PC-3 (cell line): Measurements from ENCODE around the gene ENPP3. TPM values are rescaled to one million over a fixed set of nuclear protein-coding genes. Genes with fewer than 3 reads are reported as not detected.

Source experiments
- ATAC-seq: fragments of 200-7000 bp; cut with Tn5 transposase; 2 replicates; pipeline ENCODE4 v1.9.1; 2020; ENCODE audit warnings: mild to moderate bottlenecking, moderate library complexity
- BruUV-seq: library from RNA; stranded (reverse); fragments of 400-500 nt; replicated peaks from 2 replicates; lab custom pipeline; 2021; lab: Mats Ljungman, UMichigan
- CTCF ChIA-PET: fragments of 300-600 bp; sonication (Branson Sonifier 250); formaldehyde crosslinking; loops from one replicate; lab custom pipeline; 2022; ENCODE audit warnings: antibody characterized with exemption; lab: Charles Lee
- POLR2A ChIA-PET: fragments of 300-600 bp; sonication (Branson Sonifier 250); formaldehyde crosslinking; loops from one replicate; lab custom pipeline; 2022; ENCODE audit warnings: antibody characterized with exemption; ENCODE audit not compliant: unreplicated experiment; lab: Charles Lee
- DNase-seq: peaks from one replicate; pipeline ENCODE4 v3.0.0-alpha.2; 2015
- H2AFZ ChIP-seq: fragments of 300-600 bp; sonication (generic); 2 replicates; pipeline ENCODE4 v1.6.0; 2016; ENCODE audit warnings: antibody characterized with exemption, low read length
- H3F3A ChIP-seq: fragments of 300-600 bp; sonication (generic); one replicate; pipeline ENCODE4 v1.6.0; 2017; ENCODE audit warnings: antibody characterized with exemption, low read length, control low read depth, mild to moderate bottlenecking; ENCODE audit not compliant: unreplicated experiment
- H3K27ac ChIP-seq: fragments of 300-600 bp; sonication (generic); 2 replicates; pipeline ENCODE4 v1.5.1; 2016; ENCODE audit warnings: mild to moderate bottlenecking, low read length
- H3K27me3 ChIP-seq: fragments of 300-600 bp; sonication (generic); 2 replicates; pipeline ENCODE4 v1.6.1; 2016; ENCODE audit warnings: low read length, mixed read lengths
- H3K36me3 ChIP-seq: fragments of 300-600 bp; sonication (generic); 2 replicates; pipeline ENCODE4 v1.6.1; 2016; ENCODE audit warnings: low read depth, mixed run types, low read length, mixed read lengths
- H3K4me1 ChIP-seq: fragments of 300-600 bp; sonication (generic); 2 replicates; pipeline ENCODE4 v1.5.1; 2016; ENCODE audit warnings: low read length; ENCODE audit not compliant: insufficient read depth
- H3K4me2 ChIP-seq: fragments of 300-600 bp; sonication (generic); 2 replicates; pipeline ENCODE4 v1.6.0; 2016; ENCODE audit warnings: low read length
- H3K4me3 ChIP-seq: fragments of 300-600 bp; sonication (generic); 2 replicates; pipeline ENCODE4 v1.5.1; 2016; ENCODE audit warnings: mild to moderate bottlenecking, low read length, mixed read lengths
- H3K79me2 ChIP-seq: fragments of 300-600 bp; sonication (generic); 2 replicates; pipeline ENCODE4 v1.6.1; 2017; ENCODE audit warnings: low read length, mixed read lengths
- H3K9ac ChIP-seq: fragments of 300-600 bp; sonication (generic); 2 replicates; pipeline ENCODE4 v1.6.0; 2016; ENCODE audit warnings: mild to moderate bottlenecking, low read length
- H3K9me2 ChIP-seq: fragments of 300-600 bp; sonication (generic); replicated peaks from 2 replicates; pipeline ENCODE4 v1.6.1; 2016; ENCODE audit warnings: mixed run types, low read length, mixed read lengths
- H3K9me3 ChIP-seq: fragments of 300-600 bp; sonication (generic); 2 replicates; pipeline ENCODE4 v1.6.1; 2016; ENCODE audit warnings: low read length, mixed read lengths
- H4K20me1 ChIP-seq: fragments of 300-600 bp; sonication (generic); 2 replicates; pipeline ENCODE4 v1.6.1; 2016; ENCODE audit warnings: low read length, mixed read lengths
- EZH2 ChIP-seq: fragments of 300-600 bp; sonication (generic); IDR thresholded peaks from one replicate; pipeline ENCODE4 v1.6.1; 2017; ENCODE audit warnings: antibody characterized with exemption, mild to moderate bottlenecking, low read length; ENCODE audit not compliant: unreplicated experiment
- EZH2phosphoT487 ChIP-seq: fragments of 300-600 bp; sonication (generic); IDR thresholded peaks from 2 replicates; pipeline ENCODE4 v1.6.1; 2018; ENCODE audit warnings: mild to moderate bottlenecking, antibody characterized with exemption, low read length, borderline replicate concordance
- intact Hi-C: fragments of 100-400 bp; cut with micrococcal nuclease; formaldehyde crosslinking; loops from 2 replicates; pipeline ENCODE4 v1.9.0; 2023
- total RNA-seq: library from RNA; depleted of rRNA; stranded (reverse); fragments of >200 nt; gene quantifications from 2 replicates; pipeline ENCODE4 v1.2.3, GENCODE V29; 2014
- TF ChIP-seq, protein P1 (sequence below): fragments of 300-600 bp; sonication (generic); conservative IDR thresholded peaks from 2 replicates; pipeline ENCODE4 v1.5.1; 2017; ENCODE audit warnings: antibody characterized with exemption, low read depth, mild to moderate bottlenecking, low read length

The ENPP3 gene
- total RNA-seq, 1 experiment from 2014 or later, result 0.18 TPM

DNA sequence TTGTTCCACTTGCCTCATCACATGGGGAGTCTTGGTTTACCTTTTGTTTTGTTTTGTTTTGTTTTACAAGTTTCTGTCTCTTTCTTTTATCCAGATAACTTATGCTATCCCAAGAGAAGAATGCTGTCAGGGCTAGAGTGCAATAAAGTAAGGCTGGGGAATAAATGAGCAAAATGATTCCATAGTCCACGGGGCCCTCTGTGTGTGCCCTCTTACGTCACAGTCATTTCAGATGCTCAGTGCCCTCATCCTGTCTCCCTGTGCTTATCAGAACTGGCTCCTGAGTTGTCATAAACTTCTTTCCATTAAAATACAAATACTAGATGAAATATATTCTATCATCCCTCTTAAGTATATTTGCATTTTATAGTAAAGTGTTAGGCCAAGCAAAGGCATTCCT is 139.9 kb downstream of the ENPP3 start:
- CTCF ChIA-PET, result no interaction called here
- POLR2A ChIA-PET, result no interaction called here

DNA sequence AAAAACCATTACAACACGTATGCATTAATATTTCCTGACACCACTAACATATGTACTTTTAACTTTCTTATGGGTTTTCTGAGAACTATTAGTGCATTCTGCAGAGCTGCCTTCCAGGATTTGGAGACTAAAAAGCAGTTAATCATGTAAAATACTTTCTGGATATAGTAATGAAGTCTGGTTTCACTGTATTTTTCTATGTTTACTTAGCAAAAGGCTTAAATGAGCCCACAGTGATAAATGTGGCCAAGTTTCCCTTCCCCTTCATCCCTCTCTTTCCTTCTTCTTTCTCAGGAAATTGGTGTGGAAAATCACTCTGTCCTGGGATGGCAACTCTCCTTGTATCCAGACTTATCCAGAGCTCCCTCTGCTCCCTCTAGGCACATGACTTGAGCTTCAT is 141.1 kb downstream of the ENPP3 start:
- DNase-seq (no peak), ATAC-seq (no peak)
- ChIA-PET CTCF (no interaction called here), POLR2A (no interaction called here)
- no peaks in the 10 kb centered on the region for H3F3A ChIP-seq
- no peak overlapping the region for H3K27ac ChIP-seq
- no peak for TF ChIP-seq EZH2phosphoT487
- TF ChIP-seq, protein P1, sequence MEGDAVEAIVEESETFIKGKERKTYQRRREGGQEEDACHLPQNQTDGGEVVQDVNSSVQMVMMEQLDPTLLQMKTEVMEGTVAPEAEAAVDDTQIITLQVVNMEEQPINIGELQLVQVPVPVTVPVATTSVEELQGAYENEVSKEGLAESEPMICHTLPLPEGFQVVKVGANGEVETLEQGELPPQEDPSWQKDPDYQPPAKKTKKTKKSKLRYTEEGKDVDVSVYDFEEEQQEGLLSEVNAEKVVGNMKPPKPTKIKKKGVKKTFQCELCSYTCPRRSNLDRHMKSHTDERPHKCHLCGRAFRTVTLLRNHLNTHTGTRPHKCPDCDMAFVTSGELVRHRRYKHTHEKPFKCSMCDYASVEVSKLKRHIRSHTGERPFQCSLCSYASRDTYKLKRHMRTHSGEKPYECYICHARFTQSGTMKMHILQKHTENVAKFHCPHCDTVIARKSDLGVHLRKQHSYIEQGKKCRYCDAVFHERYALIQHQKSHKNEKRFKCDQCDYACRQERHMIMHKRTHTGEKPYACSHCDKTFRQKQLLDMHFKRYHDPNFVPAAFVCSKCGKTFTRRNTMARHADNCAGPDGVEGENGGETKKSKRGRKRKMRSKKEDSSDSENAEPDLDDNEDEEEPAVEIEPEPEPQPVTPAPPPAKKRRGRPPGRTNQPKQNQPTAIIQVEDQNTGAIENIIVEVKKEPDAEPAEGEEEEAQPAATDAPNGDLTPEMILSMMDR, result no peak
- TF ChIP-seq EZH2, result no peak
- H3K9me3 ChIP-seq, result no peaks in the 10 kb centered on the region
- H2AFZ ChIP-seq, result no peak overlapping the region
- no peaks in the 10 kb centered on the region for H3K27me3 ChIP-seq
- no peak overlapping the region for H3K9ac ChIP-seq
- no peaks in the 10 kb centered on the region for H3K79me2 ChIP-seq
- H4K20me1 ChIP-seq, result no peaks in the 10 kb centered on the region
- no TSS peak for BruUV-seq
- H3K4me2 ChIP-seq, result no peak overlapping the region
- intact Hi-C loops, result no loop called here
- no peaks in the 10 kb centered on the region for H3K4me1 ChIP-seq
- no peaks in the 10 kb centered on the region for H3K36me3 ChIP-seq
- H3K4me3 ChIP-seq, result no peak overlapping the region
- no peaks in the 10 kb centered on the region for H3K9me2 ChIP-seq

More for the DNA sequence above, 139.9 kb downstream of the ENPP3 start:
- Histone ChIP-seq H3K9ac (no peak overlapping the region), H3K9me2 (no peaks in the 10 kb centered on the region), H3K9me3 (no peaks in the 10 kb centered on the region), H3K4me3 (no peak overlapping the region), H3K79me2 (no peaks in the 10 kb centered on the region), H3K4me2 (no peak overlapping the region), H3K4me1 (no peaks in the 10 kb centered on the region), H2AFZ (no peak overlapping the region), H3K27ac (no peak overlapping the region), H3K27me3 (no peaks in the 10 kb centered on the region), H4K20me1 (no peaks in the 10 kb centered on the region), H3F3A (no peaks in the 10 kb centered on the region), H3K36me3 (no peaks in the 10 kb centered on the region)
- BruUV-seq, result no TSS peak
- ATAC-seq (no peak), DNase-seq (no peak)
- intact Hi-C loops, result no loop called here
- TF ChIP-seq EZH2phosphoT487 (no peak), EZH2 (no peak)
- TF ChIP-seq, protein P1, result no peak

DNA sequence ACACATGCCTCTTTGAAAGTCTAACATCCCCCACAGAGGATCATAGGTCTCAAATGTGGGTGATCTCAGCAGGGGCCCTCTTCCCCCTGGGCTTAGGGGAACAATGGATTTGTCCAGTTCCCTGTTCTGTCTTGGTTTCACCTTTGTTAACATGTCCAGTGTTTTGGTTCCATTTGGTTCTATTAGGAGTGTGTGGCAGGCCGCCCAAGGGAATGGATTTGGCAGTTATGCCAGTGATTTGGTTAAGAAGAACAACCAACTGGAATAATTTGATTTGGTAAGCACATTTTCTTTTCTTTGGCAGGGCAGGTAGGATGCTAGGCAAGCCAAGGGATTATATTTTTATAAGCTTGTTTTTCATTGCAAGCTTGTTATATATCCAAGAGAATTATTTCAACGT is 142.2 kb downstream of the ENPP3 start:
- H3K27ac ChIP-seq, result no peak overlapping the region
- ATAC-seq (no peak), DNase-seq (no peak)
- no peak overlapping the region for H2AFZ ChIP-seq
- POLR2A ChIA-PET, result interaction anchor here (0.6 kb wide), 1 partner anchor 118 kb away, joined by 3 read pairs; no protein-coding TSS in a partner anchor
- no TSS peak for BruUV-seq
- no peaks in the 10 kb centered on the region for H3K9me3 ChIP-seq
- no peak overlapping the region for H3K4me3 ChIP-seq
- no peaks in the 10 kb centered on the region for H3K9me2 ChIP-seq
- intact Hi-C loops, result no loop called here
- H3K36me3 ChIP-seq, result no peaks in the 10 kb centered on the region
- H3F3A ChIP-seq, result no peaks in the 10 kb centered on the region
- CTCF ChIA-PET, result no interaction called here
- H3K4me1 ChIP-seq, result no peaks in the 10 kb centered on the region
- H3K9ac ChIP-seq, result no peak overlapping the region
- TF ChIP-seq EZH2 (no peak), EZH2phosphoT487 (no peak)
- TF ChIP-seq, protein P1, result no peak
- H4K20me1 ChIP-seq, result no peaks in the 10 kb centered on the region
- no peaks in the 10 kb centered on the region for H3K79me2 ChIP-seq
- H3K4me2 ChIP-seq, result no peak overlapping the region
- no peaks in the 10 kb centered on the region for H3K27me3 ChIP-seq
